ENCODE measurements around the gene E2F7. TPM values are rescaled to one million over a fixed set of nuclear protein-coding genes. Genes with fewer than 3 reads are reported as not detected.
A peak's percentile ranks its signal among the peaks of the same experiment; 100 is the strongest.

The E2F7 gene
- total RNA-seq, 2 donors from 2014 or later = 0.36 to 3.5 TPM

GRCh38 chr12:77070800-77071449 lies 5.6 kb upstream of the E2F7 start:
- no peak for TF ChIP-seq POLR2A (IDR thresholded peaks at IDR 0.05)
- Histone ChIP-seq H3K9me3 (no peaks in the 10 kb centered on the region), H3K27ac (no peak overlapping the region), H3K36me3 (no peaks in the 10 kb centered on the region), H3K4me1 (replicated peaks) (no peaks in the 10 kb centered on the region), H3K4me3 (no peak overlapping the region), H3K27me3 (replicated peaks; ENCODE audit: insufficient read depth) (no peaks in the 10 kb centered on the region)
- intact Hi-C loops (cut with DNase I) = no loop called here
- no peak for DNase-seq (ENCODE audit: low spot score)
- 83% methylated on average over 5 of the region's 5 CpGs for WGBS

GRCh38 chr12:77070382-77070781 lies 5.0 kb upstream of the E2F7 start:
- DNase-seq (ENCODE audit: low spot score) = no peak
- intact Hi-C loops (cut with DNase I) = no loop called here
- WGBS = 76% methylated on average over 3 of the region's 3 CpGs
- no peaks in the 10 kb centered on the region for H3K36me3 ChIP-seq
- no peak overlapping the region for H3K4me3 ChIP-seq
- H3K27me3 ChIP-seq (replicated peaks; ENCODE audit: insufficient read depth) = no peaks in the 10 kb centered on the region
- H3K4me1 ChIP-seq (replicated peaks) = no peaks in the 10 kb centered on the region
- TF ChIP-seq POLR2AphosphoS5 (IDR thresholded peaks at IDR 0.05) (no peak), POLR2A (IDR thresholded peaks at IDR 0.05) (no peak)
- TF ChIP-seq, protein P1, sequence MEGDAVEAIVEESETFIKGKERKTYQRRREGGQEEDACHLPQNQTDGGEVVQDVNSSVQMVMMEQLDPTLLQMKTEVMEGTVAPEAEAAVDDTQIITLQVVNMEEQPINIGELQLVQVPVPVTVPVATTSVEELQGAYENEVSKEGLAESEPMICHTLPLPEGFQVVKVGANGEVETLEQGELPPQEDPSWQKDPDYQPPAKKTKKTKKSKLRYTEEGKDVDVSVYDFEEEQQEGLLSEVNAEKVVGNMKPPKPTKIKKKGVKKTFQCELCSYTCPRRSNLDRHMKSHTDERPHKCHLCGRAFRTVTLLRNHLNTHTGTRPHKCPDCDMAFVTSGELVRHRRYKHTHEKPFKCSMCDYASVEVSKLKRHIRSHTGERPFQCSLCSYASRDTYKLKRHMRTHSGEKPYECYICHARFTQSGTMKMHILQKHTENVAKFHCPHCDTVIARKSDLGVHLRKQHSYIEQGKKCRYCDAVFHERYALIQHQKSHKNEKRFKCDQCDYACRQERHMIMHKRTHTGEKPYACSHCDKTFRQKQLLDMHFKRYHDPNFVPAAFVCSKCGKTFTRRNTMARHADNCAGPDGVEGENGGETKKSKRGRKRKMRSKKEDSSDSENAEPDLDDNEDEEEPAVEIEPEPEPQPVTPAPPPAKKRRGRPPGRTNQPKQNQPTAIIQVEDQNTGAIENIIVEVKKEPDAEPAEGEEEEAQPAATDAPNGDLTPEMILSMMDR (IDR thresholded peaks at IDR 0.05) = no peak
- H3K9me3 ChIP-seq = no peaks in the 10 kb centered on the region
- no peak overlapping the region for H3K27ac ChIP-seq

GRCh38 chr12:77064896-77065360 lies 441 bp downstream of the E2F7 start:
- DNase-seq (ENCODE audit: low spot score) = no peak
- WGBS = 3% methylated on average over 22 of the region's 24 CpGs
- intact Hi-C loops (cut with DNase I) = loop anchor here (10.0 kb wide), 1 partner anchor 260 kb away; no protein-coding TSS in a partner anchor
- H3K9me3 ChIP-seq = no peaks in the 10 kb centered on the region
- H3K4me1 ChIP-seq (replicated peaks) = no peaks in the 10 kb centered on the region
- no peaks in the 10 kb centered on the region for H3K36me3 ChIP-seq
- no peaks in the 10 kb centered on the region for H3K27me3 ChIP-seq (replicated peaks; ENCODE audit: insufficient read depth)
- H3K27ac ChIP-seq = peak overlapping the region; percentile 54 to 55
- H3K4me3 ChIP-seq = peak overlapping the region; percentile 52 to 61
- TF ChIP-seq POLR2A (IDR thresholded peaks at IDR 0.05) = no peak
- no peak for TF ChIP-seq POLR2AphosphoS5 (IDR thresholded peaks at IDR 0.05)
- TF ChIP-seq, protein P1 (IDR thresholded peaks at IDR 0.05) = no peak

DNA sequence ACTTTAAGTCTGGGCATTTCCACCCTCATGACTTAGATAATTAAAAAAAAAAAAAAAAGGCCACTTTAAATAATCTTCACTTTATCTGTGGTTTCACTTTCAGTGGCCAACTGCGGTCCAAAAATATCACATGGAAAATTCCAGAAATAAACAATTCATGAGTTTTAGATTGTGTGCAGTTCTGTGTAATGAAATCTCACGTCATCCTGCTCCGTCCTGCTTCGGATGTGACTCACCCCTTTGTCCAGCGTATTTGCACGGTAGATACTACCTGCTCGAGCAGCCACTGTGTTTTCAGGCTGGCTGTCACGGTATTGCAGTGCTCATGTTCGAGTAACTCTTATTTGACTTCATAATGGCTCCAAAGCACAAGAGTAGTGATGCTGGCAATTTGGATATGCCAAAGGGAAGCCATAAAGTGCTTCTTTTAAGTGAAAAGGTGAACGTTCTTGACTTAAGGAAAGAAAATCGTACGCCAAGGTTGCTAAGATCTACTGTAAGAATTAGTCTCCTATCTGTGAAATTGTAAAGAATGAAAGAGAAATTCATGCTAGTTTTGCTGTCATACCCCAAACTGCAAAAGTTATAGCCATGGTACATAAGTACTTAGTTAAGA lies 2.4 kb downstream of the E2F7 start:
- 58% methylated on average over 12 of the region's 12 CpGs for WGBS
- TF ChIP-seq POLR2AphosphoS5 (IDR thresholded peaks at IDR 0.05) = no peak
- TF ChIP-seq POLR2A (IDR thresholded peaks at IDR 0.05) = no peak
- TF ChIP-seq, protein P1 (IDR thresholded peaks at IDR 0.05) = no peak
- no peaks in the 10 kb centered on the region for H3K27me3 ChIP-seq (replicated peaks; ENCODE audit: insufficient read depth)
- intact Hi-C loops (cut with DNase I) = loop anchor here (10.0 kb wide), 1 partner anchor 262 kb away; no protein-coding TSS in a partner anchor
- H3K9me3 ChIP-seq = no peaks in the 10 kb centered on the region
- DNase-seq (ENCODE audit: low spot score) = peak; percentile 9
- H3K36me3 ChIP-seq = no peaks in the 10 kb centered on the region
- no peak overlapping the region for H3K4me3 ChIP-seq
- no peak overlapping the region for H3K27ac ChIP-seq
- no peaks in the 10 kb centered on the region for H3K4me1 ChIP-seq (replicated peaks)

- no peaks in the 10 kb centered on the region for H3K27me3 ChIP-seq (replicated peaks; ENCODE audit: insufficient read depth)
- H3K36me3 ChIP-seq = no peaks in the 10 kb centered on the region
- H3K4me1 ChIP-seq (replicated peaks) = no peaks in the 10 kb centered on the region
- TF ChIP-seq POLR2AphosphoS5 (IDR thresholded peaks at IDR 0.05) (no peak), POLR2A (IDR thresholded peaks at IDR 0.05) (no peak)
- TF ChIP-seq, protein P1 (IDR thresholded peaks at IDR 0.05) = no peak
- H3K4me3 ChIP-seq = no peak overlapping the region
- no peak for DNase-seq (ENCODE audit: low spot score)
- H3K9me3 ChIP-seq = no peaks in the 10 kb centered on the region
- 91% methylated on average over 1 of the region's 1 CpG for WGBS
- intact Hi-C loops (cut with DNase I) = loop anchor here (10.0 kb wide), 1 partner anchor 262 kb away; no protein-coding TSS in a partner anchor
- no peak overlapping the region for H3K27ac ChIP-seq
Measured at GRCh38 chr12:77062396-77062795, 3.0 kb downstream of the E2F7 start.
